ENCODE data around the gene TMX2.
A peak's percentile ranks its signal among the peaks of the same experiment; 100 is the strongest.

TMX2 gene

DNA sequence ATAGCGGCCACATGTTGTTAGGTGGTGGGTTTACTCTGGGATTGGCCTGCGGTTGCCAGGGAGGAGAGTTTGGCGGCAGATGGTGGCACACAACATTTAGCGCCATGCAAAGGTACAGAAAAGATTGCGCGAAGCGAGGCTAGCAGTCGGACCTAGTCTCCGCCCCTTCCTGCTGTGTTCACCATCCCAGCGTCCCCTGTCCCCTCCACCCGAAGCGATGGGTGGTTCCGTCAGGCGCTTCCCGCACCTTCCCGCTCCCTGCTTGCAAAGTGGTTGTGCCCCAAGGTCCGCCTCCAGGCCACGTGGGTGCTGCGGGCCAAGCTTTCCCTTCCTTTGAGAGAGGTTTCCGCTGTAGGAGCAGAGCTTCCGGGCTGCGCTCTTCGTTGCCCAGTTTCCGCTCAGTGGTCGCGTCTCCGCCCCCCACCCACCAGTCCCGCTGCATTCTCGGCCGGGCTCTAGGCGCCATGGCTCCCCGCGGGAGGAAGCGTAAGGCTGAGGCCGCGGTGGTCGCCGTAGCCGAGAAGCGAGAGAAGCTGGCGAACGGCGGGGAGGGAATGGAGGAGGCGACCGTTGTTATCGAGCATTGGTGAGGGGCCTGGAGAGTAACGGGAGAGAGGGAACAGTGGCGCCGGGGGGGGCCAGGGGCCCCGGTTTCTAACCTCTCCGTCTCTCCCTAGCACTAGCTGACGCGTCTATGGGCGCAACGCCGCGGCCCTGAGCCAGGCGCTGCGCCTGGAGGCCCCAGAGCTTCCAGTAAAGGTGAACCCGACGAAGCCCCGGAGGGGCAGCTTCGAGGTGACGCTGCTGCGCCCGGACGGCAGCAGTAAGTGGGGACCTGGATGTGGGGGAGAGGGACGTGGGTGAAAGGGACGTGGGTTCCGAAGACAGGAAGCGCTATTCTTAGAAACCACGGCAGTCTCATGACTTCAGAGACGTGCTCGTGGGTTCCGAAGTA, 29.0 kb downstream of the TMX2 start, which contains the start of gene SELENOH:
SELENOH (plus strand) TSS at position 360 of the 955 bp plus-strand sequence; CDS start at position 465, 105 bp downstream.
- H3K27me3 ChIP-seq, result no peaks in the 10 kb centered on the region
- TF ChIP-seq, protein P1, sequence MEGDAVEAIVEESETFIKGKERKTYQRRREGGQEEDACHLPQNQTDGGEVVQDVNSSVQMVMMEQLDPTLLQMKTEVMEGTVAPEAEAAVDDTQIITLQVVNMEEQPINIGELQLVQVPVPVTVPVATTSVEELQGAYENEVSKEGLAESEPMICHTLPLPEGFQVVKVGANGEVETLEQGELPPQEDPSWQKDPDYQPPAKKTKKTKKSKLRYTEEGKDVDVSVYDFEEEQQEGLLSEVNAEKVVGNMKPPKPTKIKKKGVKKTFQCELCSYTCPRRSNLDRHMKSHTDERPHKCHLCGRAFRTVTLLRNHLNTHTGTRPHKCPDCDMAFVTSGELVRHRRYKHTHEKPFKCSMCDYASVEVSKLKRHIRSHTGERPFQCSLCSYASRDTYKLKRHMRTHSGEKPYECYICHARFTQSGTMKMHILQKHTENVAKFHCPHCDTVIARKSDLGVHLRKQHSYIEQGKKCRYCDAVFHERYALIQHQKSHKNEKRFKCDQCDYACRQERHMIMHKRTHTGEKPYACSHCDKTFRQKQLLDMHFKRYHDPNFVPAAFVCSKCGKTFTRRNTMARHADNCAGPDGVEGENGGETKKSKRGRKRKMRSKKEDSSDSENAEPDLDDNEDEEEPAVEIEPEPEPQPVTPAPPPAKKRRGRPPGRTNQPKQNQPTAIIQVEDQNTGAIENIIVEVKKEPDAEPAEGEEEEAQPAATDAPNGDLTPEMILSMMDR (IDR thresholded peaks at IDR 0.05), result no peak
- H3K9me3 ChIP-seq, result no peaks in the 10 kb centered on the region
- peak; percentile 96 to 98 for DNase-seq
- H3K4me3 ChIP-seq, result peak within 1 kb of the TSS; percentile 98 to 100
- H3K36me3 ChIP-seq, result peaks cover 26 to 68% (median 44%) of the 10 kb centered on the region in 3 donors
- intact Hi-C loops (cut with DNase I; ENCODE audit: low total_unique reads), result loop anchor here (10.0 kb wide), 1 partner anchor 63 kb away; no protein-coding TSS in a partner anchor
- H3K27ac ChIP-seq, result peak within 1 kb of the TSS; percentile 96 to 99
- H3K4me1 ChIP-seq, result peaks cover 0 to 20% (median 10%) of the 10 kb centered on the region in 4 donors

DNA sequence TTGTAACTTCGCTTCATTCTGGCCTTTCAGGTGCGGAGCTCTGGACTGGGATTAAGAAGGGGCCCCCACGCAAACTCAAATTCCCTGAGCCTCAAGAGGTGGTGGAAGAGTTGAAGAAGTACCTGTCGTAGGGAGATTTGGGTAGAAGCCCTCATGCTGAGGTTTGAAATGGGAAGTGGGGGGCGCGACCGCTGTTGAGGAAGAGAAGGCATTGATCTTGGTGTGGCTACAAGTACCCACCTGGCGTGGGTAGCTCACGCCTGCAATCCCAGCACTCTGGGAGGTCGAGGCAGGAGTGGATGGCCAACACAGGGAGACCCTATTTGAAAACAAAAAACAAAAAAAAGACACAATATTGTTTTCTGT, 29.7 kb downstream of the TMX2 start:
- DNase-seq, result no peak
- Histone ChIP-seq H3K9me3 (no peaks in the 10 kb centered on the region), H3K4me1 (peaks cover 0 to 20% (median 10%) of the 10 kb centered on the region in 4 donors), H3K27me3 (no peaks in the 10 kb centered on the region), H3K4me3 (peak overlapping the region; percentile 98 to 100), H3K27ac (peak overlapping the region; percentile 96 to 99), H3K36me3 (peaks cover 29 to 68% (median 44%) of the 10 kb centered on the region in 3 donors)
- intact Hi-C loops (cut with DNase I; ENCODE audit: low total_unique reads), result loop anchor here (10.0 kb wide), 1 partner anchor 63 kb away; no protein-coding TSS in a partner anchor
- TF ChIP-seq, protein P1 (IDR thresholded peaks at IDR 0.05), result no peak

DNA sequence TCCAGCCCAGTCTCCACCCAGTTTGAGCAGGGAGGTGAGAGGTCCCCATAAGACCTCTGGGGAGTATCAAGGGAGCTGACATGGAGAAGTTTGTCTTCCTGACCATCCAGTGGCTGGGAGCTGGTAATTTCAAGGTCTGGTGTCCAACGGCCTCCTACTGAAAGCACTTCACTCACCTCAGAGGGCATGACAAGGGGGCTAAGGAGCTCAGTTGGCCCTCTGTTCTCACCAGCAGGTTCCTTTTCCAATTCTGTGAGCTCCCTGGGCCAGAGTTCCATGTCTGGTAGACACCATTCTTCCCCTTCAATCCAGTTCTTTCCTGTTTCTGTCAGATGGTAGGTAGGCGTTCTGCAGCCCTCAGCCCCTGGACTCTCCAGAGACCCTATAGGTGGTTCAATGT, 32.0 kb downstream of the TMX2 start:
- Histone ChIP-seq H3K36me3 (peaks cover 23 to 49% (median 33%) of the 10 kb centered on the region in 3 donors), H3K4me3 (no peak overlapping the region), H3K27ac (no peak overlapping the region), H3K27me3 (no peaks in the 10 kb centered on the region), H3K9me3 (no peaks in the 10 kb centered on the region), H3K4me1 (peaks cover 0 to 20% (median 10%) of the 10 kb centered on the region in 4 donors)
- no peak for DNase-seq
- TF ChIP-seq, protein P1 (IDR thresholded peaks at IDR 0.05), result no peak
- intact Hi-C loops (cut with DNase I; ENCODE audit: low total_unique reads), result loop anchor here (10.0 kb wide), 1 partner anchor 60 kb away; no protein-coding TSS in a partner anchor

DNA sequence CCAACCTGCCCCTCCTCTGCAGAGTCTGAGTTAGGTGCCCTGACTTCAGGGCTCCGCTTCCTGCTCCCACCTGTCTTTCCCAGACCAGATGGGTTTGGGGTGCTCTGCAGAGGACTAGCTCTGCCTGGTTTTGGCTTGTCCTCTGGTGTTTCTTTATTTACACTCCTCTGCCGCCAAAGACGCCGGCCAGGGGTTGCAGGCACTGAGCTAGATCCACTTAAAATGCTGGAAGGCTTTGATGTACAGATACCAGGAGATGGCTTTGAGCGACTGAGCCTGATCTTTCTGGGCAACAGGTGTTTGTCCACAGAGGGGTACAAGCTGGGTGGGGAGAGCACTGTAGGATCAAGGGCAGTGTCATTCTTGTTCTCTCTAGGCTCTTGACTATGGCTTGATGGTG, 32.8 kb downstream of the TMX2 start:
- H3K4me1 ChIP-seq, result peaks cover 0 to 20% (median 10%) of the 10 kb centered on the region in 4 donors
- H3K27ac ChIP-seq, result no peak overlapping the region

DNA sequence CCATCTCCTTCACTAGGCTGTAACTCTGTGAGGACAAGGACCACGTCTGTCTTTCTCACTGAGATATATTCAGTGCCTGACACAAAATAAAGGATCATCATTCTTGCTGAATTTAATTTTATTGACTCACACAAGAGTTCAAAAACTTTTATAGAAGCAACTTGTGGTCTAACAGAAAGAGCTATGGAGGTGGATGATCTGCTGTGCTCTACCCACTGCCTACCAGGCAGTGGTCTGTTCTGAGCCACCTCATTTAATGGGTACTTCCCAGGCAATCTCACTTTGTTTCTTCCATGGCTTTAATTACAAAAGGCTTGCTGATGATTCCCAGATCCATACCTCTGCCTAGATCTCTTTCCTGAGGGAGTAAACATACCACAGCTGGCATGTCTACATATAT, 34.5 kb downstream of the TMX2 start:
- no peak for DNase-seq
- intact Hi-C loops (cut with DNase I; ENCODE audit: low total_unique reads), result loop anchor here (10.0 kb wide), 1 partner anchor 58 kb away; no protein-coding TSS in a partner anchor
- TF ChIP-seq, protein P1 (IDR thresholded peaks at IDR 0.05), result no peak
- Histone ChIP-seq H3K27ac (no peak overlapping the region), H3K27me3 (no peaks in the 10 kb centered on the region), H3K4me1 (peaks cover 0 to 13% (median 9%) of the 10 kb centered on the region in 4 donors), H3K9me3 (no peaks in the 10 kb centered on the region), H3K4me3 (no peak overlapping the region), H3K36me3 (peaks cover 23 to 46% (median 31%) of the 10 kb centered on the region in 3 donors)

More for the DNA sequence above, 32.8 kb downstream of the TMX2 start:
- H3K27me3 ChIP-seq, result no peaks in the 10 kb centered on the region
- DNase-seq, result no peak
- intact Hi-C loops (cut with DNase I; ENCODE audit: low total_unique reads), result loop anchor here (10.0 kb wide), 1 partner anchor 60 kb away; no protein-coding TSS in a partner anchor
- H3K4me3 ChIP-seq, result no peak overlapping the region
- H3K9me3 ChIP-seq, result no peaks in the 10 kb centered on the region
- peaks cover 23 to 46% (median 31%) of the 10 kb centered on the region in 3 donors for H3K36me3 ChIP-seq
- TF ChIP-seq, protein P1 (IDR thresholded peaks at IDR 0.05), result no peak
